Fibroblast of the aortic adventitia (primary cell): ENCODE results near the gene TBC1D4. TPM values are rescaled to one million over a fixed set of nuclear protein-coding genes. Genes with fewer than 3 reads are reported as not detected.

Experiments
- DNase-seq: peaks from one replicate; pipeline ENCODE4 v3.0.0-alpha.2; 2010; ENCODE audit warnings: low read depth
- H3K4me3 ChIP-seq: 2 replicates; pipeline ENCODE4 v1.5.1; 2011; ENCODE audit warnings: low read depth, mild to moderate bottlenecking, control low read depth, low read length, moderate library complexity
- total RNA-seq: library from RNA; depleted of rRNA; stranded (reverse); fragments of >200 nt; gene quantifications from 2 replicates; pipeline ENCODE4 v1.2.3, GENCODE V29; 2012; ENCODE audit warnings: low replicate concordance
- TF ChIP-seq, protein P1 (sequence below): IDR thresholded peaks from 2 replicates; pipeline ENCODE4 v1.5.1; 2011; ENCODE audit warnings: mild to moderate bottlenecking, low read length, control low read depth, inconsistent platforms; ENCODE audit not compliant: insufficient read depth

TBC1D4 gene
- total RNA-seq, 1 donor: 9.5 TPM

- TF ChIP-seq, protein P1, sequence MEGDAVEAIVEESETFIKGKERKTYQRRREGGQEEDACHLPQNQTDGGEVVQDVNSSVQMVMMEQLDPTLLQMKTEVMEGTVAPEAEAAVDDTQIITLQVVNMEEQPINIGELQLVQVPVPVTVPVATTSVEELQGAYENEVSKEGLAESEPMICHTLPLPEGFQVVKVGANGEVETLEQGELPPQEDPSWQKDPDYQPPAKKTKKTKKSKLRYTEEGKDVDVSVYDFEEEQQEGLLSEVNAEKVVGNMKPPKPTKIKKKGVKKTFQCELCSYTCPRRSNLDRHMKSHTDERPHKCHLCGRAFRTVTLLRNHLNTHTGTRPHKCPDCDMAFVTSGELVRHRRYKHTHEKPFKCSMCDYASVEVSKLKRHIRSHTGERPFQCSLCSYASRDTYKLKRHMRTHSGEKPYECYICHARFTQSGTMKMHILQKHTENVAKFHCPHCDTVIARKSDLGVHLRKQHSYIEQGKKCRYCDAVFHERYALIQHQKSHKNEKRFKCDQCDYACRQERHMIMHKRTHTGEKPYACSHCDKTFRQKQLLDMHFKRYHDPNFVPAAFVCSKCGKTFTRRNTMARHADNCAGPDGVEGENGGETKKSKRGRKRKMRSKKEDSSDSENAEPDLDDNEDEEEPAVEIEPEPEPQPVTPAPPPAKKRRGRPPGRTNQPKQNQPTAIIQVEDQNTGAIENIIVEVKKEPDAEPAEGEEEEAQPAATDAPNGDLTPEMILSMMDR: no peak
- no peak for DNase-seq
- H3K4me3 ChIP-seq: no peak overlapping the region
Measured at GRCh38 chr13:75384879-75385707, 96.9 kb downstream of the TBC1D4 start.

DNA sequence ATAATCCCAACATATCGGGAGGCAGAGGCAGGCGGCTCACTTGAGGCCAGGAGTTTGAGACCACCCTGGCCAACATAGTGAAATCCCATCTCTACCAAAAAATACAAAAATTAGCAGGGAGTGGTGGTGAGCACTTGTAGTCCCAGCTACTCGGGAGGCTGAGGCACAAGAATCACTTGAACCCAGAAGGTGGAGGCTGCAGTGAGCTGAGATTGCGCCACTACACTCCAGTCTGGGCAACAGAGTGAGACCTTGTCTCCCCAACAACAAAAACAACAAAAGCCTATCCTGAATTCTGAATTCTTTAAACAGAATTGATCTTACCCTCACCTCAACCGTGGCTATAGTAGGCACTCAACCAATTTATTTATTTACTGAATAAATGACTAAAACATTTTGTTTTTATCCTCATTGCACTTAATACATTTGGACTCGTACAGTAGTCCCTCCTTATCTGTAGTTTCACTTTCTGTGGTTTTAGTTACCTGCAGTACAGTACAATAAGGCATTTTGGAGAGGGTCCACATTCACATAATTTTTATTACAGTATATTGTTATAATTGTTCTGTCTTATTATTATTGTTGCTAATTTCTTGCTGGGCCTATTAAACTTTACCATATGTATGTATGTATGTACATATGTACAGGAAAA, 98.8 kb downstream of the TBC1D4 start:
- DNase-seq: no peak
- no peak overlapping the region for H3K4me3 ChIP-seq
- TF ChIP-seq, protein P1: no peak

DNA sequence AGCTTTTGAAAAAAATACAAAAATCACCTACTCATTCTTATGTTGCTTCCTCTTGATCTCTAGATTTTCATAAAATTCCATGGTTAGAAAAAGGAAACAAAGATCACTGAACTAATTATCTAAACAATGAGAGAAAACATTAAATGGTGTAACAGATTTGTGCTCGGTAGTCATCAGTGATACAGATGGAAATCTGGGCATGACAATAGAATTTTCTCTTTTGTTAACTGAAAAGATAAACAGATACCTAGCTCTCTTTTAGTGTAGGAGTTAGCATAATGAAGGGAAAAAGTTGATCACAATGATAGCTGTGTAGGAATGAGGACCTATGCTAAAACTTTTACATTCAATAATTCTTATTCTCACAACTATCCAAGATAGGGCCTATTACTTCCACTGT, 103.7 kb downstream of the TBC1D4 start:
- TF ChIP-seq, protein P1: no peak
- no peak for DNase-seq
- no peak overlapping the region for H3K4me3 ChIP-seq

- TF ChIP-seq, protein P1: no peak
- no peak overlapping the region for H3K4me3 ChIP-seq
- DNase-seq: no peak
Measured at GRCh38 chr13:75376792-75377402, 105.1 kb downstream of the TBC1D4 start.

DNA sequence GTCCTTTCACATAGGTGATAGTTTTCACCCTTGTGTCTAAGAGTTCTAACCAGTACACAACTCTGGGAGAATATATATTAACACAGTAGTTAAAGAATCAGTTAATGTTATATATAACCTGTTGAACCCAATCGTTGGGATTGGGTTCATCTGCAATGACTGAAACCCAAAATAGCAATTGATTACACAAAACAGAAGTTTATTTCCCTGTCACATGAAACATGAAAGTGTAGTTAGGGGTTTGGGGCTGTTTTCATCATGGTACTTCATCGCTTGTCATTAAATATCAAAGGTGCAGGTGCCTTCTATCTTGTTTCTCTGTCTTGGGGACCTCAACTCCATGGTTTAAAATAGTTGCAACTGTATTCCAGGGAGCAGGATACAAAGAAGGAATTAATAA, 106.6 kb downstream of the TBC1D4 start:
- TF ChIP-seq, protein P1: no peak
- no peak for DNase-seq
- H3K4me3 ChIP-seq: no peak overlapping the region

DNA sequence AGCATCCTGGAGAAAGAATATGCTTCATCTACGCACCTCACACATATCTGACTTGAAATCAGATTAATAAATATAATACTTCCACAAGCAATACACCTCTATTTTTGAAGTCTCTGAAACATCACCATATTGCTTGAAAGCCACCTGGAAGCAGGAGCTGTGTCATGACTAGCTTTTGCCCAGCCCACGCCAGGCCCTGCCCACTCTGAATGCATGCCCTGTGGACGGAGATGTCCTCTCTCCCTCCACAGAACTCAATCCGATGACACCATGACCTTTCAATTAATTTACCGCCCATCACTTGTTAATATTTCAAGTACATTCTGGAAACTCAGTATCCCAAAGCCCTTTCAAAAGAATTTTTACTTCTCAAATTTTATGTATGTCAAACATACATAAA, 108.0 kb downstream of the TBC1D4 start:
- H3K4me3 ChIP-seq: no peak overlapping the region
- TF ChIP-seq, protein P1: no peak
- DNase-seq: no peak
